GM06990 (cell line): ENCODE data around the gene COL23A1.

Experiments used
- DNase-seq: peaks from one replicate; pipeline ENCODE4 v3.0.0-alpha.2; 2011; ENCODE audit not compliant: insufficient read length; ENCODE audit errors: extremely low read depth
- H3K27me3 ChIP-seq: replicated peaks from 2 replicates; pipeline ENCODE4 v1.6.0; 2011; ENCODE audit warnings: low read length; ENCODE audit not compliant: control insufficient read depth, insufficient read depth
- H3K36me3 ChIP-seq: 2 replicates; pipeline ENCODE4 v1.5.1; 2011; ENCODE audit warnings: low read length; ENCODE audit not compliant: control insufficient read depth, insufficient read depth
- H3K4me3 ChIP-seq: replicated peaks from 2 replicates; pipeline ENCODE4 v1.5.1; 2011; ENCODE audit warnings: low read depth, mild to moderate bottlenecking, control low read depth, low read length
- TF ChIP-seq, protein P1 (sequence below): IDR thresholded peaks from 2 replicates; pipeline ENCODE4 v1.5.1; 2011; ENCODE audit warnings: low read length, control low read depth, mild to moderate bottlenecking, inconsistent platforms; ENCODE audit not compliant: insufficient read depth, poor library complexity, severe bottlenecking

Gene COL23A1

DNA sequence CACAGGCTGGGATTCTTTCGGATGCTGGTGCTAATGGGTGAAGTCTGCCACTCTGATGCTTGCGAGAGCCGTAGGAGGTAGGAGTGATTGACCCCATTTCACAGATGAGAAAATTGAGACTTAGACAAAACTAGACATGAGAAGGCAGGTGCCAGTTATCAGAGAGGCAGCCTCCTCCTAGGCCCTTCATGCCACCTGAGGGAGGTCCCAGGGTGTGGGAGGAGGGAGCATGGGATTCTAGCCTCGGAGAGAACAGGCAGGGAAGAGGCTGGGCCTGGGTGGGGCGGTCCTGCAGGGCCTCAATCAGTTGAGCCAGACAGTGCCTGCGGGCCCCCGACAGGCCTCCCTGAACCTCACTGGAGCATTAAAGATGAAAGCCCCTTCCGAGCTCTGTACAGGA is 112.4 kb downstream of the COL23A1 start:
- Histone ChIP-seq H3K4me3 (no peak overlapping the region), H3K27me3 (no peaks in the 10 kb centered on the region; the same call in 1 of the 2 replicates), H3K36me3 (no peaks in the 10 kb centered on the region)
- no peak for DNase-seq
- TF ChIP-seq, protein P1, sequence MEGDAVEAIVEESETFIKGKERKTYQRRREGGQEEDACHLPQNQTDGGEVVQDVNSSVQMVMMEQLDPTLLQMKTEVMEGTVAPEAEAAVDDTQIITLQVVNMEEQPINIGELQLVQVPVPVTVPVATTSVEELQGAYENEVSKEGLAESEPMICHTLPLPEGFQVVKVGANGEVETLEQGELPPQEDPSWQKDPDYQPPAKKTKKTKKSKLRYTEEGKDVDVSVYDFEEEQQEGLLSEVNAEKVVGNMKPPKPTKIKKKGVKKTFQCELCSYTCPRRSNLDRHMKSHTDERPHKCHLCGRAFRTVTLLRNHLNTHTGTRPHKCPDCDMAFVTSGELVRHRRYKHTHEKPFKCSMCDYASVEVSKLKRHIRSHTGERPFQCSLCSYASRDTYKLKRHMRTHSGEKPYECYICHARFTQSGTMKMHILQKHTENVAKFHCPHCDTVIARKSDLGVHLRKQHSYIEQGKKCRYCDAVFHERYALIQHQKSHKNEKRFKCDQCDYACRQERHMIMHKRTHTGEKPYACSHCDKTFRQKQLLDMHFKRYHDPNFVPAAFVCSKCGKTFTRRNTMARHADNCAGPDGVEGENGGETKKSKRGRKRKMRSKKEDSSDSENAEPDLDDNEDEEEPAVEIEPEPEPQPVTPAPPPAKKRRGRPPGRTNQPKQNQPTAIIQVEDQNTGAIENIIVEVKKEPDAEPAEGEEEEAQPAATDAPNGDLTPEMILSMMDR, result no peak

DNA sequence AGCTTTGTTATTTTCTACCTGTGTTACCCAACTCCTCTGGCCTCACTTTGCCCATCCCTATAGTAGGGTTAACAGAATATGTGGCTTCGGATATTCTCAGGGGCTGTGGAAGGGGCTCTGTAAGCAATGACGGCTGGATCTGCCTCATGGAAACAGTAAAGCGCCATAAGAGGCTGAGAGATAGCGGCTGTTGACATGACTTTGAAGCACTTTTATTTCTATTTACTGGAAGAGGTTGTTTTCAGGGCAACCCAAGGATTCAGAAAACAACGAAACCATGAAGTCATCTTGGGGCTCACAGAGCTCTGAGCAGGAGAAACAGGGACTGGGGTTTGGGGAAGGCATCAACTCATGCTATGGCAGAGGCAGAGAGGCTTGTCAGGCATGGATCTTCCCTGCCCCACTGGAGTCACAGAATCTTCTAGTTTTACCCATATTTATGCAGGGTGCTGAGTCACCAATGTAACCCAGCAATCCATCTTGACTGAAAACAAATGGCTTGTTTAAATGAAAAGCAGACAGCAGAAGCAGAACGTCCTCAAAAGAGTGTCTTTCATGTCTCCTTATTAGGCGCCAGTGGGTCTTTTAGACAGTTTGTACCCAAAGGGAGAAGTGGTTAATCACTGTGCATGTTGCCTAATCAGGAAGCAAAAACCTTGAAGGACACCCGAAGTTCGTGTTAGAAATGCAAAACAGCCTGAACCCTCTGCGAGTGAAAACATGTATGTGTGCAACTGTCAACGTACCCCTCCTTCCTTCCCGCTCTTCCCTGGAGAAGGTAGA is 113.0 kb downstream of the COL23A1 start:
- no peak overlapping the region for H3K4me3 ChIP-seq
- DNase-seq, result no peak
- no peaks in the 10 kb centered on the region; the same call in 1 of the 2 replicates for H3K27me3 ChIP-seq
- TF ChIP-seq, protein P1, result no peak
- no peaks in the 10 kb centered on the region for H3K36me3 ChIP-seq

DNA sequence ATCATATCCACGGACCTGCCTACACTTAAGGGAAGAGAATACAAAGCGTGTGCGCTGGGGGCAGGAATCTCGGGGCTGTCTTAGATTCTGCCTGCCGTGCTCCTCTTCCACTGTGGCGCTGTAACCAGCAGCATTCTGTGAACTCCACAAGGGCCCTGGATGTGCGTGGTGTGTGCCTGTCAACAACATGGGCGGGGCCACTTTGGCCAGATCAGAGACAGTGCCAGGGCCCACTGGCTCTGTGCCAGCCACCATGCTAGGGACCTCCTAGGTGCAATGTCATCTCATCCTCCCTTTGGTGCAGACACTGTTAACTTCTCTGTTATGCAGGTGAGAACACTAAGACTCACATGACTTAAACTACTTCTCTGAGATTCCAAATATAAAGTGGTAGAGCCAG is 113.7 kb downstream of the COL23A1 start:
- H3K36me3 ChIP-seq, result no peaks in the 10 kb centered on the region
- H3K4me3 ChIP-seq, result no peak overlapping the region
- H3K27me3 ChIP-seq, result no peaks in the 10 kb centered on the region; the same call in 1 of the 2 replicates
- DNase-seq, result no peak
- TF ChIP-seq, protein P1, result no peak

GRCh38 chr5:178475422-178475821 is 114.8 kb downstream of the COL23A1 start:
- TF ChIP-seq, protein P1, result no peak
- Histone ChIP-seq H3K27me3 (no peaks in the 10 kb centered on the region; the same call in 1 of the 2 replicates), H3K36me3 (no peaks in the 10 kb centered on the region), H3K4me3 (no peak overlapping the region)
- no peak for DNase-seq

- H3K27me3 ChIP-seq, result no peaks in the 10 kb centered on the region; the same call in 1 of the 2 replicates
- no peak overlapping the region for H3K4me3 ChIP-seq
- H3K36me3 ChIP-seq, result no peaks in the 10 kb centered on the region
- DNase-seq, result no peak
- TF ChIP-seq, protein P1, result no peak
These were observed 115.5 kb downstream of the COL23A1 start for GRCh38 chr5:178474562-178475184.
